IMR-90 (cell line): ENCODE results near the gene JMJD1C. TPM values are rescaled to one million over a fixed set of nuclear protein-coding genes. Genes with fewer than 3 reads are reported as not detected.
A peak's percentile ranks its signal among the peaks of the same experiment; 100 is the strongest.

Experiments used
- ATAC-seq: fragments of 200-7000 bp; cut with Tn5 transposase; 2 replicates; pipeline ENCODE4 v1.9.1; 2020; ENCODE audit warnings: low read depth, mild to moderate bottlenecking, moderate library complexity
- BruUV-seq: library from RNA; stranded (reverse); fragments of 400-500 nt; replicated peaks from 2 replicates; lab custom pipeline; 2021; lab: Mats Ljungman, UMichigan
- CTCF ChIA-PET: fragments of 300-600 bp; formaldehyde crosslinking; extraction: SDS; loops from one replicate; lab custom pipeline; 2021; ENCODE audit warnings: antibody characterized with exemption; lab: Yijun Ruan, JAX
- POLR2A ChIA-PET: fragments of 300-600 bp; sonication (Branson Sonifier 250); formaldehyde crosslinking; loops from one replicate; lab custom pipeline; 2022; ENCODE audit warnings: antibody characterized with exemption; ENCODE audit not compliant: unreplicated experiment; lab: Charles Lee
- DNase-seq: peaks from one replicate; pipeline ENCODE4 v3.0.0; 2013
- H2AFZ ChIP-seq: replicated peaks from 2 replicates; pipeline ENCODE3; 2013; ENCODE audit warnings: low read length, mild to moderate bottlenecking; ENCODE audit not compliant: poor library complexity
- H2AK5ac ChIP-seq: 2 replicates; pipeline ENCODE4 v1.6.1; 2013; ENCODE audit warnings: low read depth, low read length, inconsistent platforms
- H2AK9ac ChIP-seq: replicated peaks from 2 replicates; pipeline ENCODE3; 2013; ENCODE audit warnings: mild to moderate bottlenecking, low read depth, low read length, moderate library complexity; ENCODE audit not compliant: poor library complexity
- H2BK120ac ChIP-seq: 2 replicates; pipeline ENCODE4 v1.6.1; 2013; ENCODE audit warnings: low read depth, low read length, inconsistent platforms
- H2BK15ac ChIP-seq: 3 replicates; pipeline ENCODE4 v1.6.1; 2013; ENCODE audit warnings: low read depth, low read length, inconsistent platforms
- H2BK20ac ChIP-seq: 2 replicates; pipeline ENCODE4 v1.6.1; 2013; ENCODE audit warnings: low read depth, mild to moderate bottlenecking, inconsistent platforms, low read length, moderate library complexity
- H2BK5ac ChIP-seq: 2 replicates; pipeline ENCODE4 v1.6.1; 2013; ENCODE audit warnings: mild to moderate bottlenecking, low read depth, low read length, inconsistent platforms; ENCODE audit not compliant: poor library complexity, severe bottlenecking
- H3K14ac ChIP-seq: replicated peaks from 2 replicates; pipeline ENCODE4 v1.6.1; 2013; ENCODE audit warnings: low read depth, low read length, inconsistent platforms
- H3K18ac ChIP-seq: 2 replicates; pipeline ENCODE4 v1.6.1; 2013; ENCODE audit warnings: low read depth, low read length, control low read depth
- H3K23ac ChIP-seq: 2 replicates; pipeline ENCODE4 v1.6.1; 2013; ENCODE audit warnings: low read depth, low read length, inconsistent platforms
- H3K27ac ChIP-seq: 2 replicates; pipeline ENCODE4 v1.5.1; 2013; ENCODE audit warnings: mild to moderate bottlenecking, control low read depth, low read length; ENCODE audit not compliant: insufficient read depth
- H3K27me3 ChIP-seq: 2 replicates; pipeline ENCODE4 v1.6.1; 2013; ENCODE audit warnings: low read length; ENCODE audit not compliant: control insufficient read depth, insufficient read depth
- H3K36me3 ChIP-seq: 2 replicates; pipeline ENCODE4 v1.6.1; 2013; ENCODE audit warnings: low read length, mixed read lengths; ENCODE audit not compliant: control insufficient read depth, insufficient read depth
- H3K4ac ChIP-seq: 2 replicates; pipeline ENCODE4 v1.6.1; 2013; ENCODE audit warnings: low read depth, low read length, inconsistent platforms
- H3K4me1 ChIP-seq: 2 replicates; pipeline ENCODE4 v1.6.1; 2013; ENCODE audit warnings: low read length, mixed read lengths; ENCODE audit not compliant: control insufficient read depth, insufficient read depth
- H3K4me2 ChIP-seq: 2 replicates; pipeline ENCODE4 v1.6.1; 2013; ENCODE audit warnings: low read depth, mild to moderate bottlenecking, control low read depth, low read length, moderate library complexity
- H3K4me3 ChIP-seq: 2 replicates; pipeline ENCODE4 v1.5.1; 2013; ENCODE audit warnings: low read depth, mild to moderate bottlenecking, control low read depth, low read length, moderate library complexity; ENCODE audit not compliant: insufficient read depth
- H3K56ac ChIP-seq: 2 replicates; pipeline ENCODE4 v1.6.1; 2013; ENCODE audit warnings: low read length, inconsistent platforms; ENCODE audit not compliant: insufficient read depth; ENCODE audit errors: extremely low read depth
- H3K79me1 ChIP-seq, 2 experiments: 2 replicates each; pipeline ENCODE4 v1.6.1; 2013; ENCODE audit warnings: low read length in 2 of 2, inconsistent platforms in 1 of 2, low read depth in 1 of 2
- H3K9ac ChIP-seq: 2 replicates; pipeline ENCODE4 v1.6.1; 2013; ENCODE audit warnings: low read depth, low read length, control low read depth
- H3K9me1 ChIP-seq: 2 replicates; pipeline ENCODE4 v1.6.1; 2013; ENCODE audit warnings: low read length, inconsistent platforms; ENCODE audit not compliant: insufficient read depth
- H3K9me3 ChIP-seq: 2 replicates; pipeline ENCODE4 v1.6.1; 2013; ENCODE audit warnings: low read length; ENCODE audit not compliant: control insufficient read depth, insufficient read depth
- H4K20me1 ChIP-seq: 2 replicates; pipeline ENCODE4 v1.6.1; 2013; ENCODE audit warnings: low read length, inconsistent platforms; ENCODE audit not compliant: insufficient read depth
- H4K5ac ChIP-seq: 2 replicates; pipeline ENCODE4 v1.6.1; 2013; ENCODE audit warnings: mild to moderate bottlenecking, low read depth, low read length, control low read depth
- H4K8ac ChIP-seq, 2 experiments: 2 replicates each; pipeline ENCODE4 v1.6.1; 2013; ENCODE audit warnings: low read depth in 2 of 2, low read length in 2 of 2, control low read depth in 1 of 2, inconsistent platforms in 1 of 2
- H4K91ac ChIP-seq: 2 replicates; pipeline ENCODE4 v1.6.1; 2013; ENCODE audit warnings: low read depth, low read length, inconsistent platforms; ENCODE audit not compliant: insufficient read depth
- BHLHE40 ChIP-seq: fragments of 150-350 bp; IDR thresholded peaks from 2 replicates; pipeline ENCODE4 v1.6.1; 2016; ENCODE audit warnings: mild to moderate bottlenecking, low read depth, low read length
- CHD1 ChIP-seq: IDR thresholded peaks from 2 replicates; pipeline ENCODE4 v1.6.1; 2012; ENCODE audit warnings: low read depth, low read length, improper control_type of control experiment
- FOS ChIP-seq: fragments of 150-350 bp; IDR thresholded peaks from 2 replicates; pipeline ENCODE4 v1.6.1; 2016; ENCODE audit warnings: low read depth, low read length
- RAD21 ChIP-seq: IDR thresholded peaks from 2 replicates; pipeline ENCODE4 v1.6.1; 2012; ENCODE audit warnings: low read length, improper control_type of control experiment
- RFX5 ChIP-seq: IDR thresholded peaks from 2 replicates; pipeline ENCODE4 v1.8.0; 2012; ENCODE audit warnings: low read depth, mild to moderate bottlenecking, low read length, moderate library complexity
- WGBS, 2 experiments: methylation state at CpG; one replicate each; pipeline versions ENCODE4 v1.1.5 to v1.1.7; 2013; ENCODE audit warnings: missing lambda C conversion rate in 2 of 2; ENCODE audit not compliant: insufficient read length in 1 of 2; ENCODE audit errors: extremely low coverage in 2 of 2; 5-methylcytosine and 5-hydroxymethylcytosine counted together
- dilution Hi-C: fragments of 300-500 bp; cut with HindIII; formaldehyde crosslinking; loops from one replicate; pipeline ENCODE4 v1.14.3; 2018; ENCODE audit warnings: low sequenced_read_pairs; ENCODE audit not compliant: unreplicated experiment
- in situ Hi-C: fragments of 300-500 bp; cut with MboI; formaldehyde crosslinking; loops from 3 replicates; pipeline ENCODE4 v1.14.3; 2019; ENCODE audit warnings: low sequenced_read_pairs, inconsistent platforms, mixed read lengths
- intact Hi-C: fragments of 100-400 bp; cut with micrococcal nuclease; formaldehyde crosslinking; loops from 2 replicates; pipeline ENCODE4 v1.10.0; 2022
- polyA plus RNA-seq, 3 experiments: library from polyadenylated mRNA; depleted of rRNA; stranded (reverse); fragments of >200 nt; gene quantifications; 2 replicates each; pipeline ENCODE4 v1.2.3, GENCODE V29; 2012; ENCODE audit warnings: low replicate concordance in 1 of 3
- total RNA-seq: library from RNA; depleted of rRNA; stranded (reverse); fragments of >200 nt; gene quantifications from 2 replicates; pipeline ENCODE4 v1.2.3, GENCODE V29; 2012
- TF ChIP-seq, protein P1 (sequence below): fragments of 150-350 bp; IDR thresholded peaks from 2 replicates; pipeline ENCODE4 v1.6.1; 2016; ENCODE audit warnings: low read depth, mild to moderate bottlenecking, low read length, moderate library complexity, borderline replicate concordance

Gene JMJD1C
- total and polyA plus RNA-seq, 2 of the 4 experiments (the other 2 are of a cell fraction) = 15.6 to 96.8 TPM

DNA sequence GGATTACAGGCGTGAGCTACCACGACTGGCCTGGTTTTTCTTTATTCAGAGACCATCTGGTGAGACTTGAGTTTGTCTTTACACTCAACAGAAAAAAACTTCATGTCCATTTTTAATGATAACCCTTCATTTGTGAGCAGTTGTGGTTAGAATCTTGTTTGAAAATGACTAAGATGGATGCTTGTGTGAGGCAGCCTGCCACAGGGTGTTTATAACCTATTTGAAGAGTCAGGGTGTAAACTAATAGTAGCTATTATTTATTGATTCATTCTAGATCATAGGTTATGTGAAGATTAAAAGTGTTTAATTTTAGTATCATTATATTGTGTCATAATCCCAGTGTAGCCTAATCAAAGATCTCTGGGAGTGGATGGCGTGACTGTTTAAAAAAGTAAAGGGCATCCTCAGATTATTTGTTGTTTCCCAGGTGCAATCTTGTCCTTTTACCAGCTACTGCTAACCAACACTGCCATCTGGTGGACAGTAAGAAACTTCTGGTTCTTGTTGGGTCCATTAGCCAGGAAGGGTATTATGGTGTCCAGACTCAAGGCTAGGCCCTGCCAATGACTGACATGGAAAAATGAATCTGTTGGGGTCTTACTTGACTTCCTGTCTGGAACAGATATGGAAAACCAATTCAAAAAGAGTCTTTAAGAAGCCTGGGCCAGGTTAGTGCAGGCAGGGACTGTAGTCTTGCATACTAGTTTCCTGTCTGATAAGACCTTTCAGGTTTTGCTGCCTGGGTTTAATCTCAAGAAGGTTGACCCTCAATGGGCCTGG, 307.7 kb downstream of the JMJD1C start (continued):
- TF ChIP-seq FOS (no peak), BHLHE40 (no peak), RAD21 (peak; percentile 92)

DNA sequence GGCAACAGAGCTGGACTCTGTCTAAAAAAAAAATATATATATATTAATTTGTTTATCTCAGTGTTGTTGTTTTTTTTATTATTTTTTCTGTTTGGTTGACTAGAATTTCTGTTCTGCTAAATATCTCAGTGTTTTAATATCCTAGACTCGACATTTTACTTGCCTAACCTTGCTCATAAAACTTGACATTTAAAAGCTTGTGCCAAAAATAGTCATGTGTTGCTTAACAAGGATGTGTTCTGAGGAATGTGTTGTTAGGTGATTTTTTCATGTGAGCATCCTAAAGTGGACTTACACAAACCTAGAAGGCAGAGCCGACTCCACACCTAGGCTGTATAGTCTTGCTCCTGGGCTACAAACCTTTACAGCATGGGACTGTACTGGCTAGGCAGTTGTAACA, 309.5 kb downstream of the JMJD1C start:
- Histone ChIP-seq H2BK120ac (no peak overlapping the region), H2AK9ac (no peak overlapping the region), H4K8ac (no peak overlapping the region), H3K9me1 (no peaks in the 10 kb centered on the region; the same call in 1 of the 2 replicates), H3K4me2 (no peak overlapping the region), H2BK20ac (no peak overlapping the region), H3K23ac (no peak overlapping the region), H3K4me3 (no peak overlapping the region), H3K9me3 (no peaks in the 10 kb centered on the region), H3K4me1 (peaks cover 2% of the 10 kb centered on the region; the same call in 1 of the 2 replicates), H3K27ac (no peak overlapping the region), H3K9ac (no peak overlapping the region), H3K56ac (no peak overlapping the region), H3K4ac (no peak overlapping the region), H3K18ac (no peak overlapping the region), H2BK5ac (no peak overlapping the region), H3K79me1 (peaks cover 11 to 32% of the 10 kb centered on the region in 2 experiments; a peak in 3 of 4 replicates), H3K14ac (no peak overlapping the region), H4K91ac (no peak overlapping the region), H2AFZ (no peak overlapping the region), H4K5ac (no peak overlapping the region), H4K20me1 (peaks cover 28% of the 10 kb centered on the region; the same call in 1 of the 2 replicates), H2AK5ac (no peak overlapping the region), H3K36me3 (peaks cover 8% of the 10 kb centered on the region), H2BK15ac (no peak overlapping the region), H3K27me3 (no peaks in the 10 kb centered on the region)
- TF ChIP-seq RFX5 (no peak), CHD1 (no peak)
- TF ChIP-seq, protein P1, sequence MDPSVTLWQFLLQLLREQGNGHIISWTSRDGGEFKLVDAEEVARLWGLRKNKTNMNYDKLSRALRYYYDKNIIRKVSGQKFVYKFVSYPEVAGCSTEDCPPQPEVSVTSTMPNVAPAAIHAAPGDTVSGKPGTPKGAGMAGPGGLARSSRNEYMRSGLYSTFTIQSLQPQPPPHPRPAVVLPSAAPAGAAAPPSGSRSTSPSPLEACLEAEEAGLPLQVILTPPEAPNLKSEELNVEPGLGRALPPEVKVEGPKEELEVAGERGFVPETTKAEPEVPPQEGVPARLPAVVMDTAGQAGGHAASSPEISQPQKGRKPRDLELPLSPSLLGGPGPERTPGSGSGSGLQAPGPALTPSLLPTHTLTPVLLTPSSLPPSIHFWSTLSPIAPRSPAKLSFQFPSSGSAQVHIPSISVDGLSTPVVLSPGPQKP = no peak
- BruUV-seq = no TSS peak
- intact Hi-C loops = loop anchor here (2.0 to 5.0 kb wide), 3 partner anchors 74 to 354 kb away; partner anchors contain the start of gene ADO
- CTCF ChIA-PET = interaction anchor here (1.2 kb wide), 1 partner anchor 11 kb away, joined by 3 read pairs; no protein-coding TSS in a partner anchor
- POLR2A ChIA-PET = no interaction called here
- in situ Hi-C loops = loop anchor here (10.0 kb wide), 3 partner anchors 341 to 721 kb away; partner anchors contain the start of gene EGR2
- WGBS, 2 experiments = no CpG with 5 or more reads among the region's 2 CpGs
- no peak for DNase-seq
- dilution Hi-C loops = loop anchor here (25.0 kb wide), 2 partner anchors 544 to 556 kb away; no protein-coding TSS in a partner anchor
- no peak for ATAC-seq
